ENCODE measurements around the gene RAPGEF4. TPM values are rescaled to one million over a fixed set of nuclear protein-coding genes. Genes with fewer than 3 reads are reported as not detected.

RAPGEF4 gene
- total RNA-seq, 6 donors from 2014 or later, result 8.3 to 35.2 (median 17.4) TPM

GRCh38 chr2:172893111-172893510 is 157.5 kb downstream of the RAPGEF4 start:
- Histone ChIP-seq H3K4me3 (no peak overlapping the region), H3K27me3 (no peaks in the 10 kb centered on the region), H3K4me1 (peaks cover 0 to 14% (median 10%) of the 10 kb centered on the region in 4 donors), H3K27ac (no peak overlapping the region), H3K9me3 (no peaks in the 10 kb centered on the region), H3K36me3 (no peaks in the 10 kb centered on the region)
- 81 to 85% methylated on average over 10 of the region's 10 CpGs for WGBS, 2 donors
- DNase-seq (no peak), ATAC-seq (ENCODE audit: low FRiP score in 2 of 2) (no peak)
- TF ChIP-seq POLR2AphosphoS5 (IDR thresholded peaks at IDR 0.05) (no peak), CTCF (IDR thresholded peaks at IDR 0.05) (no peak), EP300 (IDR thresholded peaks at IDR 0.05) (no peak), POLR2A (IDR thresholded peaks at IDR 0.05) (no peak)

- DNase-seq (no peak), ATAC-seq (ENCODE audit: low FRiP score in 2 of 2) (no peak)
- no peaks in the 10 kb centered on the region for H3K27me3 ChIP-seq
- no peaks in the 10 kb centered on the region for H3K36me3 ChIP-seq
- no peak overlapping the region for H3K4me3 ChIP-seq
- TF ChIP-seq CTCF (IDR thresholded peaks at IDR 0.05) (no peak), EP300 (IDR thresholded peaks at IDR 0.05) (no peak), POLR2AphosphoS5 (IDR thresholded peaks at IDR 0.05) (no peak), POLR2A (IDR thresholded peaks at IDR 0.05) (no peak)
- H3K9me3 ChIP-seq, result no peaks in the 10 kb centered on the region
- H3K4me1 ChIP-seq, result peaks cover 0 to 14% (median 10%) of the 10 kb centered on the region in 4 donors
- 73 to 78% methylated on average over 2 of the region's 2 CpGs for WGBS, 2 donors
- no peak overlapping the region for H3K27ac ChIP-seq
Measured at GRCh38 chr2:172893671-172894070, 158.0 kb downstream of the RAPGEF4 start.

GRCh38 chr2:172894689-172895387 is 159.2 kb downstream of the RAPGEF4 start:
- ATAC-seq (ENCODE audit: low FRiP score in 2 of 2) (no peak), DNase-seq (no peak)
- Histone ChIP-seq H3K27me3 (no peaks in the 10 kb centered on the region), H3K36me3 (no peaks in the 10 kb centered on the region), H3K9me3 (no peaks in the 10 kb centered on the region), H3K27ac (no peak overlapping the region), H3K4me1 (peaks cover 0 to 7% (median 2%) of the 10 kb centered on the region in 4 donors), H3K4me3 (no peak overlapping the region)
- WGBS, 2 donors, result 79% methylated on average over 7 of the region's 7 CpGs
- no peak for TF ChIP-seq POLR2AphosphoS5 (IDR thresholded peaks at IDR 0.05)
- TF ChIP-seq POLR2A (IDR thresholded peaks at IDR 0.05), result no peak
- no peak for TF ChIP-seq EP300 (IDR thresholded peaks at IDR 0.05)
- TF ChIP-seq CTCF (IDR thresholded peaks at IDR 0.05), result no peak

- Histone ChIP-seq H3K4me1 (peaks cover 0 to 7% (median 0%) of the 10 kb centered on the region in 4 donors), H3K27ac (no peak overlapping the region), H3K4me3 (no peak overlapping the region), H3K27me3 (no peaks in the 10 kb centered on the region), H3K36me3 (no peaks in the 10 kb centered on the region), H3K9me3 (no peaks in the 10 kb centered on the region)
- WGBS, 2 donors, result 93 to 96% methylated on average over 4 of the region's 4 CpGs
- ATAC-seq (ENCODE audit: low FRiP score in 2 of 2) (no peak), DNase-seq (no peak)
- TF ChIP-seq POLR2AphosphoS5 (IDR thresholded peaks at IDR 0.05) (no peak), EP300 (IDR thresholded peaks at IDR 0.05) (no peak), POLR2A (IDR thresholded peaks at IDR 0.05) (no peak), CTCF (IDR thresholded peaks at IDR 0.05) (no peak)
Measured at GRCh38 chr2:172896661-172897081, 161.0 kb downstream of the RAPGEF4 start.

GRCh38 chr2:172900871-172901270 is 165.2 kb downstream of the RAPGEF4 start:
- DNase-seq (no peak), ATAC-seq (ENCODE audit: low FRiP score in 2 of 2) (no peak)
- WGBS, 2 donors, result 55 to 63% methylated on average over 3 of the region's 3 CpGs
- H3K27ac ChIP-seq, result no peak overlapping the region
- H3K4me1 ChIP-seq, result peaks cover 0 to 7% (median 3%) of the 10 kb centered on the region in 4 donors
- no peaks in the 10 kb centered on the region for H3K36me3 ChIP-seq
- TF ChIP-seq EP300 (IDR thresholded peaks at IDR 0.05) (no peak), POLR2AphosphoS5 (IDR thresholded peaks at IDR 0.05) (no peak), CTCF (IDR thresholded peaks at IDR 0.05) (no peak), POLR2A (IDR thresholded peaks at IDR 0.05) (no peak)
- H3K9me3 ChIP-seq, result no peaks in the 10 kb centered on the region
- no peak overlapping the region for H3K4me3 ChIP-seq
- no peaks in the 10 kb centered on the region for H3K27me3 ChIP-seq
